Gastrocnemius medialis (tissue), 4 donors: ENCODE measurements around the gene ROR1.

Source experiments
- CTCF ChIP-seq, 5 experiments: fragments of 450-650 bp in 3 of 5; fragments of 200-600 bp in 2 of 5; sonication (generic) in 2 of 5; IDR thresholded peaks in 4 of 5; conservative IDR thresholded peaks in 1 of 5; 1 replicate in 4 of 5; 2 replicates in 1 of 5; pipeline ENCODE4 v1.5.1; 2016 to 2019; ENCODE audit warnings: antibody characterized with exemption in 5 of 5, mild to moderate bottlenecking in 3 of 5, moderate library complexity in 3 of 5
- POLR2A ChIP-seq, 2 donors: fragments of 450-650 bp; IDR thresholded peaks; one replicate each; pipeline ENCODE4 v1.6.1; 2017; ENCODE audit warnings: antibody characterized with exemption in 2 of 2, mild to moderate bottlenecking in 2 of 2, moderate library complexity in 2 of 2

GRCh38 chr1:63752176-63752575, 21.6 kb upstream of the ROR1 start:
- TF ChIP-seq POLR2A (IDR thresholded peaks at IDR 0.05) (no peak), CTCF (IDR thresholded peaks at IDR 0.05 in 4 of 5, conservative IDR thresholded peaks at IDR 0.05 in 1 of 5) (no peak)
